ENCODE measurements around the gene IL4I1. TPM values are rescaled to one million over a fixed set of nuclear protein-coding genes. Genes with fewer than 3 reads are reported as not detected.
A peak's percentile ranks its signal among the peaks of the same experiment; 100 is the strongest.

The IL4I1 gene
- total RNA-seq, 1 experiment from 2014 or later = 0.71 TPM

DNA sequence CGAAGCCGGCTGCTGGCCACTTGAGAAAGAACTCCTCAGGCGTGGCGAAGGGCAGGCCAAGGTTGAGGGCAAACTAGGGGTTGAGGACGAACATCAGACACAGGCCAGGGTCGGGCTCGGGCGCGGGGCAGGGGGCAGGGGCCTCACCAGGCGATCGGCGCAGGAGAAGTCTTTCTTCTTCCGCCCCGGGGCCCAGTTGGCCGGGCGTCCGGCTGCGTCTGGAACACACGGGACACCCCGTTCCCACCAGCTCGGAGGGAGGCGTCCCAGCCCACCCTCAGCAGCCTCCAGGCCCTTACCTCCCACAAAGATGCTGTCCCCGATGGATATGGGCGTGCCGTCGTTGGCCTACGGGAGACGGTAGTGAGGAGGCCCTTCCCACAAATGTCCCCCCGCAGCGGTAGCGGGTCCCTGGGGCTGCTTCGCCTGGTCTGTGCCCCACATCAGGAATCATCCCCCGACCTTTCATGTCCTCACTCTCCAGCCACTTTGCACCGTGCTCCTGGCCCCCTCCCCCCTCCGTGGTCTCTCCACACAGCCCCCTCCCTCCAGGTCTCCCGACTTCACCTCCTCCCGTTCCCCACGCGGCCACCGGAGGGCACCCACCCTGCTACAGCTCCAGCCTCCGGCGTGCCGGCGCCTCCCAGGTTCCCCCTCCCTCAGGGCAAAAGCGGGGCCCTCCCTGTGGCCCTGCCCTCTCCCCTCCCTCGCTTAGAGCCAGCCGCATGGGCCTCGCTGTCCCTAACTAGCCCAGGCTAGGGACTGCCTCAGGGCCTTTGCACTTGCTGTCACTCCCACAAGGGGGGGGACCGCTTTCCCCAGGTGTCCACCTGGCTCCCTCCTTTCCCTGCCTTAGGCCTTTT, 34.1 kb downstream of the IL4I1 start:
- Histone ChIP-seq H3K9ac (ENCODE audit: low read length) (no peak overlapping the region), H3K4me3 (replicated peaks in 1 of 2; ENCODE audit: low read depth in 1 of 2, low read length in 2 of 2) (no peak overlapping the region), H3K79me2 (ENCODE audit: insufficient read depth, low read length) (peaks cover 43% of the 10 kb centered on the region), H3K27me3 (ENCODE audit: insufficient read depth, low read length) (no peaks in the 10 kb centered on the region), H3K27ac (ENCODE audit: low read depth, low read length) (peak overlapping the region; percentile 13; the same call in 1 of the 2 replicates), H3K9me3 (ENCODE audit: control insufficient read depth in 1 of 2, insufficient read depth in 1 of 2, low read depth in 1 of 2, low read length in 2 of 2) (no peaks in the 10 kb centered on the region), H3K9me2 (ENCODE audit: insufficient read depth) (no peaks in the 10 kb centered on the region), H3K4me1 (ENCODE audit: control insufficient read depth in 1 of 2, insufficient read depth in 2 of 2, low read length in 2 of 2) (peaks cover 11 to 57% of the 10 kb centered on the region in 2 experiments; a peak in 3 of 4 replicates), H3K36me3 (ENCODE audit: control insufficient read depth in 1 of 2, insufficient read depth in 2 of 2, low read length in 2 of 2) (peaks cover 15 to 42% of the 10 kb centered on the region in 2 experiments), H4K20me1 (ENCODE audit: insufficient read depth) (peaks cover 5% of the 10 kb centered on the region; the same call in 1 of the 2 replicates), H3K4me2 (ENCODE audit: low read length) (no peak overlapping the region), H2AFZ (ENCODE audit: low read depth, low read length, poor library complexity, severe bottlenecking) (no peak overlapping the region)
- ChIA-PET RAD21 (ENCODE audit: low non-redundant PET in 1 of 2, low total read pairs in 2 of 2, uncharacterized antibody in 2 of 2, unreplicated experiment in 2 of 2) (no interaction called here), CTCF (interaction anchor here (1.2 kb wide), 1 partner anchor 12 kb away, joined by 3 read pairs; the partner anchor contains the start of gene PTOV1), POLR2A (interaction anchor here (1.1 kb wide), 1 partner anchor 12 kb away, joined by 3 read pairs; the partner anchor contains the start of gene PTOV1)
- no peak for TF ChIP-seq SP1 (IDR thresholded peaks at IDR 0.05; ENCODE audit: low read depth)
- TF ChIP-seq YY1 (IDR thresholded peaks at IDR 0.05; ENCODE audit: extremely low read depth, insufficient replicate concordance, low read depth, low read length) = no peak
- TF ChIP-seq EGR1 (IDR thresholded peaks at IDR 0.05; ENCODE audit: low read depth) = no peak
- TF ChIP-seq POLR2AphosphoS5 (IDR thresholded peaks at IDR 0.05; ENCODE audit: low read depth, low read length) = no peak
- TF ChIP-seq RAD21 (IDR thresholded peaks at IDR 0.05; ENCODE audit: low read depth) = no peak
- TF ChIP-seq ZBTB33 (IDR thresholded peaks at IDR 0.05; ENCODE audit: extremely low read depth, insufficient replicate concordance, low read length) = no peak
- TF ChIP-seq EZH2 (IDR thresholded peaks at IDR 0.05) = no peak
- TF ChIP-seq CTCF (IDR thresholded peaks at IDR 0.05 in 2 of 3, conservative IDR thresholded peaks at IDR 0.05 in 1 of 3; ENCODE audit: borderline replicate concordance in 1 of 3, insufficient read depth in 1 of 3, low read depth in 2 of 3, low read length in 2 of 3) = peak in 2 of 3 experiments; percentile 63 to 65; a peak in 4 of 6 replicates
- TF ChIP-seq ELF1 (IDR thresholded peaks at IDR 0.05; ENCODE audit: borderline replicate concordance, low read depth) = no peak
- intact Hi-C loops (cut with micrococcal nuclease) = no loop called here
- BruUV-seq (replicated peaks) = no TSS peak
- DNase-seq (ENCODE audit: low read depth, low spot score) = no peak
- ATAC-seq = peak; percentile 16; the same call in 1 of the 2 replicates
